A673 (cell line): ENCODE data around the gene HIGD1B. TPM values are rescaled to one million over a fixed set of nuclear protein-coding genes. Genes with fewer than 3 reads are reported as not detected.

Source experiments
- BruUV-seq: library from RNA; stranded (reverse); fragments of 400-500 nt; replicated peaks from 2 replicates; lab custom pipeline; 2021; lab: Mats Ljungman, UMichigan
- CTCF ChIA-PET: fragments of 300-600 bp; sonication (Branson Sonifier 250); formaldehyde crosslinking; loops from one replicate; lab custom pipeline; 2022; ENCODE audit warnings: antibody characterized with exemption; lab: Charles Lee
- POLR2A ChIA-PET: fragments of 300-600 bp; sonication (Branson Sonifier 250); formaldehyde crosslinking; loops from one replicate; lab custom pipeline; 2022; ENCODE audit warnings: antibody characterized with exemption; ENCODE audit not compliant: low non-redundant PET; lab: Charles Lee
- DNase-seq: peaks from one replicate; pipeline ENCODE4 v3.0.0-alpha.2; 2015; ENCODE audit warnings: low spot score
- H3K27ac ChIP-seq: fragments of 200-600 bp; sonication (generic); 2 replicates; pipeline ENCODE4 v1.5.1; 2016; ENCODE audit warnings: mixed run types, low read depth, mild to moderate bottlenecking, mixed read lengths, antibody characterized with exemption, low read length; ENCODE audit not compliant: poor library complexity, severe bottlenecking
- H3K27me3 ChIP-seq: fragments of 200-600 bp; sonication (generic); replicated peaks from 2 replicates; pipeline ENCODE4 v1.6.1; 2017; ENCODE audit warnings: mixed run types, low read depth, mild to moderate bottlenecking, mixed read lengths, antibody characterized with exemption, low read length; ENCODE audit not compliant: insufficient read depth, poor library complexity
- H3K36me3 ChIP-seq: fragments of 200-600 bp; sonication (generic); 2 replicates; pipeline ENCODE4 v1.6.1; 2016; ENCODE audit warnings: mixed run types, mild to moderate bottlenecking, mixed read lengths, antibody characterized with exemption, low read length; ENCODE audit not compliant: insufficient read depth, poor library complexity, severe bottlenecking
- H3K4me1 ChIP-seq: fragments of 200-600 bp; sonication (generic); 2 replicates; pipeline ENCODE4 v1.6.1; 2017; ENCODE audit warnings: mixed run types, mild to moderate bottlenecking, mixed read lengths, antibody characterized with exemption, low read length; ENCODE audit not compliant: insufficient read depth, poor library complexity, severe bottlenecking
- H3K4me3 ChIP-seq: fragments of 200-600 bp; sonication (generic); 2 replicates; pipeline ENCODE4 v1.5.1; 2016; ENCODE audit warnings: low read depth, mixed run types, mild to moderate bottlenecking, mixed read lengths, low read length; ENCODE audit not compliant: poor library complexity, severe bottlenecking
- H3K9me3 ChIP-seq: fragments of 200-600 bp; sonication (generic); 2 replicates; pipeline ENCODE4 v1.6.1; 2016; ENCODE audit warnings: mixed run types, low read depth, mild to moderate bottlenecking, mixed read lengths, antibody characterized with exemption, low read length; ENCODE audit not compliant: poor library complexity, severe bottlenecking
- CTCF ChIP-seq: fragments of 300-800, 200-600 bp; sonication (generic); conservative IDR thresholded peaks from 2 replicates; pipeline ENCODE4 v1.5.1; 2017; ENCODE audit warnings: low read depth, mild to moderate bottlenecking, antibody characterized with exemption, low read length, moderate library complexity, mixed read lengths
- EZH2 ChIP-seq: fragments of 200-600 bp; sonication (generic); IDR thresholded peaks from 2 replicates; pipeline ENCODE4 v1.6.1; 2017; ENCODE audit warnings: borderline replicate concordance, low read depth, mild to moderate bottlenecking, mixed read lengths, antibody characterized with exemption, low read length; ENCODE audit not compliant: poor library complexity, severe bottlenecking
- intact Hi-C: fragments of 100-400 bp; cut with micrococcal nuclease; formaldehyde crosslinking; loops from one replicate; pipeline ENCODE4 v1.10.0; 2022; ENCODE audit not compliant: unreplicated experiment
- total RNA-seq: library from RNA; stranded (reverse); gene quantifications from 2 replicates; pipeline ENCODE4 v1.2.3, GENCODE V29; 2021

HIGD1B gene
- total RNA-seq, 1 experiment from 2014 or later: not detected

DNA sequence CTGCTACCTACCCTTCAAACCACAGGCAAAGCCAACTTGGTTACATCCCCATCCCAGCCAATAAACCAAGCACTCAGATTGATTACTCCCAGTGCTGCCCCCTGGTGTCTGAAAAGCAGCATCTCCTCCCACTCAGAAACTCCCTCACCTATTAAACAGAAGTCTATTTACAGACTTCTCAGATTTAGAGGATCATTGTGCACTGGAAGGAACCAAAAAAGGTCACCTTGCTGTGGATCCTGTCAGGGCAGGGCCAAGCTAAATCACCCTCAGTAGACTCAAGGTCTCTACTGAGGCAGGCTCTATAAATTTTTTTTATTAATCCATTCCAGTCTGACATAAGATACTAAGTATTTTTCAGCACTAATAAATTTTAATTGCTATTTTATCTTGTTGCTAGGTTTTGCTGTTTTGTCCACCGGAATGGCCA, 17.6 kb downstream of the HIGD1B start:
- intact Hi-C loops: loop anchor here (1.0 kb wide), 1 partner anchor 91 kb away; no protein-coding TSS in a partner anchor
- CTCF ChIA-PET: interaction anchor here (0.6 kb wide), 1 partner anchor 41 kb away, joined by 5 read pairs; no protein-coding TSS in a partner anchor
- Histone ChIP-seq H3K4me1 (no peaks in the 10 kb centered on the region), H3K4me3 (no peak overlapping the region), H3K9me3 (no peaks in the 10 kb centered on the region), H3K27ac (no peak overlapping the region), H3K27me3 (no peaks in the 10 kb centered on the region), H3K36me3 (peaks cover 33% of the 10 kb centered on the region)
- TF ChIP-seq EZH2 (no peak), CTCF (peak; percentile 63)
- BruUV-seq: no TSS peak
- DNase-seq: peak; percentile 68
- POLR2A ChIA-PET: no interaction called here

DNA sequence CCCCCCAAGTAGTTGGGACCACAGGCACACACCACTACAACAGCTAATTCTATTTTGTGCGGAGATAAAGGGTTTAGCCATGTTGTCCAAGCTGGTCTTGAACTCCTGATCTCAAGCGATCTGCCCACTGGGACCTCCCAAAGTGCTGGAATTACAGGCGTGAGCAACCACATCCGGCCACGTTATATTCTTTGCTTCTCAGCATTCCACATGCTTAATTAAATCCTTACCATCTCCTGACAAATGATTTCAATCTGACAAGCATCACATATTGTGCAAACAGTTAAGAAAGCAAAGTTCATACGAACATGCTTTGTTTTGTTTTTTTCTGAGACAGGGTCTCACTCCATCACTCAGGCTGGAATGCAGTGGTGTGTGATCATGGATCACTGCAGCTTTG, 18.2 kb downstream of the HIGD1B start:
- ChIA-PET CTCF (interaction anchor here (1.0 kb wide), 1 partner anchor 91 kb away, joined by 3 read pairs; no protein-coding TSS in a partner anchor), POLR2A (no interaction called here)
- H3K9me3 ChIP-seq: no peaks in the 10 kb centered on the region
- H3K27ac ChIP-seq: no peak overlapping the region
- H3K4me1 ChIP-seq: no peaks in the 10 kb centered on the region
- no peaks in the 10 kb centered on the region for H3K27me3 ChIP-seq
- no peak for DNase-seq
- peaks cover 33% of the 10 kb centered on the region for H3K36me3 ChIP-seq
- no TSS peak for BruUV-seq
- no peak overlapping the region for H3K4me3 ChIP-seq
- no peak for TF ChIP-seq CTCF
- intact Hi-C loops: loop anchor here (1.0 kb wide), 1 partner anchor 92 kb away; no protein-coding TSS in a partner anchor

GRCh38 chr17:44867841-44868240, 20.2 kb downstream of the HIGD1B start:
- Histone ChIP-seq H3K27ac (no peak overlapping the region), H3K27me3 (no peaks in the 10 kb centered on the region), H3K4me3 (no peak overlapping the region), H3K36me3 (peaks cover 32% of the 10 kb centered on the region), H3K9me3 (no peaks in the 10 kb centered on the region), H3K4me1 (no peaks in the 10 kb centered on the region)
- no peak for DNase-seq
- intact Hi-C loops: no loop called here
- CTCF ChIA-PET: no interaction called here
- POLR2A ChIA-PET: no interaction called here
- TF ChIP-seq EZH2 (no peak), CTCF (no peak)
- no TSS peak for BruUV-seq
